GM10847 (cell line): ENCODE data around the gene INHBC.
A peak's percentile ranks its signal among the peaks of the same experiment; 100 is the strongest.

Experiments
- POLR2A ChIP-seq: IDR thresholded peaks from 2 replicates; pipeline ENCODE4 v1.6.1; 2011; ENCODE audit not compliant: insufficient read length; ENCODE audit errors: extremely low read depth

Gene INHBC

DNA sequence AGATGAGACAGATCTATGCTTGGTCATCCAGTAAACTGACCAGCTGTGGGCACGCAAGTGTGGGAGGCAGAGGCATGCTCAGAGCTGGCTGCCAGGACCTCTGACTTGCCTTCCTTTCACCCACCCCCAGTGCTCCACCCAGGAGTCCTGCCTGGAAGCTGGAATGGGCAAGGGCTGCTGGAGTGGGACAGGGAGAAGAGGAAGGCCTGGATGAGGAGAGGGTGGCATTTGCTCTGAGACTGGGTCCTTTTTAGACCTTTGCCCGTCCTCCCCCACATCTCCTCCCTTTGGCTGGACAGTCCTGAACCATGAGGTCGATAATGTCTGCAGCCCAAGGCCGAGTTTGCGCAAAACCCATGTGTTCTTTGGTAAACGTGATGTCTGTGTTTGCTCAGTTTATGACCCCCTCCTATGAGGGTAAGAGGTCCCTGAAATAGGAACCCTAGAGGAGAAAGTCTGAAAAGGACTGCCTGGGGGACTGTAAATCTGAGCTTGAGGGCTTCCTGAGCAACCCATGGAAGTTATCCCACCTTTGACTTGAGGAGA, 16.7 kb downstream of the INHBC start:
- TF ChIP-seq POLR2A: no peak

DNA sequence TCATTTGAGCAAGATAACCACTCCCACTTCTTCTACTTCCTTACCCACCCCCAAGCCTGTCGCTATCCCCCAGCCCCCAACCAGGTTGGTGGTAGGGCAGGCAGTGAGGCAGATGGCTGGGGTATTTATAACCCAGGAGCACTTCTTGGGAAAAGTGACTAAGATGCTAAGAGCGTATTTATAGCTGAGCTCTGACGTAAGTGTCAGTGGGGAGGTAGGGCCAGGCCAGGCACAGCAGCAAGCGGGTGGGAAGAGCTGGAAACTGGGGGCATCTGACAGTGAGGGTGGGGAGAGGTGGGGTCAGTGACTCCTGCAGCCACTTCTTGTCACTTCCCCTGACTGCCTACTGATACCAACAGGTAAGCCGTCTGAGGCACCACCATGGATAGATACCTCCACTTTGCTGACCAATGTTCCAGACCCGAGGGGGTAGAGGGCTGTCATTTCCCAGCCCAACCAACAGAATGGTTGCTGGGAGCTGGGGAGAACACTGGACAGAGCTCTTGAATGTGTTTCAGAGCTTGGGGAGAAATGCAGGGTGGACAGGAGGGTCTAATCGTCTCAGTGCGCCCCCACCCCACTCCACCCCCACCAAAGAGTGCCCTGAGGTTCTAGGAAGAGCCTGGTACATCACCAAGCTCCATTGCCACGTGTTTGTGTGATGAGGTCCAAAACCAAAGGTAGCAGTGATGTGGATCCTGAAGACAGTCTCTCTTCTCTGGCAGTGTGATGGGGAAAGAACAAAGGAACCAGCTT, 17.8 kb downstream of the INHBC start:
- TF ChIP-seq POLR2A: no peak

DNA sequence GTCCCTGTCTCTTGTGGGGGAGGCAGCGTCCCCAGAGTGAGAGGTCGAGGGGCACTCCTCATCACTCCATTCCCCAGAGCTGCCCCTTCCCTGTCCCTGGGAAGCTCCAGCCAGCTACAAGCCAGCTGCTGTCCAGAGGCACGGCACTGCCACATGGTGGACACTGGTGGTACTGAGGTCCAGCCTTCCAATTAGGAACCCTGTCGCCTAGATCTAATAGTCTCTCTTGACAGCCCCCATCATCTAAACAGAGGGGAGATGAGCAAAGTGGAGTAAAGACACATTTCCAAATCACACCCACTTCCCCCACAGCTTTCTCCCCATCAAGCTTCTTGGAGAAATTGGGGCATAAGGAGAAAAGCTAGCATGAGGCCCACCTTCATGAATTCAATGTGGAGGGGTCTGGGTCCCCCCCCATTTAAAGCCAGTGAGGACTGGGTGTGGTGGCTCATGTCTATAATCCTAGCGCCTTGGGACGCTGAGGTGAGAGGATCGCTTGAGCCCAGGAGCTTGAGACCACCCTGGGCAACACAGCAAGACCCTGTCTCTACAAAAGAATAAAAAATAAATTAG, 18.4 kb downstream of the INHBC start:
- TF ChIP-seq POLR2A: no peak

DNA sequence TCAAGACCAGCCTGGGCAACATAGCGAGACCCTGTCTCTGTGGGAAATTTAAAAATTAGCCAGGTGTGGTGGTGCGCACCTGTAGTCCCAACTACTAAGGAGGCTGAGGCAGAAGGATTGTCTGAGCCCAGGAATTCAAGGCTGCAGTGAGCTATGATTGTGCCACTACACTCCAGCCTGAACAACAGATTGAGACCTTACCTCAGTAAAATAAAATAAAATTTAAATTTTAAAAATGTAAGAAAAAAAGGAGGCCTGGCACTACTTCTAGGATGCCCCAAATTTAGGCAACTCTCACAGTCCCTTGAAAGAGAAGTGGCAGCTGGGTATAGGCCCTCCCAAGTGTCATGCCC, 19.6 kb downstream of the INHBC start:
- TF ChIP-seq POLR2A: no peak

DNA sequence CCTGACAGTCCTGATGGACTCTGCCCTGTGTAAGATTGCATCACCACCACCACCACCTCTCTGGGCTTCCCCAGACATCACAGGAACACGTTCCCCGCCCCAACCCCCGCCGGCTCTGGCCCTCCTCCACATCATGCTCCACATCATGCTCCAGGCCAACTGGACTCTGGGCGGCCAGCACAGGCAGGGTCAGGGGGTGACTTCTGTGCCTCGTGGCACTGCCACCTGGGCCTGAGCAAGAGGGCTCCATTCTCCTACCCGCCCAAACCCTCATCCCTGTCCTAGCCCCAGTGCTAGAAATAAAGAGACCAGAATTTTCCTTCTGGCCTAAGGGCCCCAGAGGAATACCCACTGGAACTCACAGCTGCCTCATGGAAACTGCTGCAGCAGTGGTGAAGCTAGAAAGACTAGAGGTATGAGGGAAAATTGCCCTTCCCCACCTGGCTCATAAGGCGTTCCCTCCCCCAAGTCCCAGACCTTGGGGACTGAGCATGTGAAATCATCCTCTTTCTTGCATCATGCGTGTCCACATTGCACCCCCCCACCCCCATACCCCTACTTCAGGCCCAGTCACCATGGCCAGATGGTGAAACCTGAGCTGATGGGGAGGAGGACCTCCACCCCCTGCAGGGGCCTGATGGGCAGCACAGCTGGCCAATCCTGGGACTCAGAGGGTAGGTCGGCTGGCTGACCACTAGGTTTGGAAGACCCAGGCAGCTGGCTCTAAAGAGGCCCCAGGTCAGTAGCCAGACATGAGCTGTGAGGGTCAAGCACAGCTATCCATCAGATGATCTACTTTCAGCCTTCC, 20.2 kb downstream of the INHBC start, which contains the start of gene INHBE:
TSS of gene INHBE (plus strand) at position 742 of the 808 bp plus-strand sequence. CDS start 230 bp downstream, outside the sequence.
- no peak for TF ChIP-seq POLR2A

DNA sequence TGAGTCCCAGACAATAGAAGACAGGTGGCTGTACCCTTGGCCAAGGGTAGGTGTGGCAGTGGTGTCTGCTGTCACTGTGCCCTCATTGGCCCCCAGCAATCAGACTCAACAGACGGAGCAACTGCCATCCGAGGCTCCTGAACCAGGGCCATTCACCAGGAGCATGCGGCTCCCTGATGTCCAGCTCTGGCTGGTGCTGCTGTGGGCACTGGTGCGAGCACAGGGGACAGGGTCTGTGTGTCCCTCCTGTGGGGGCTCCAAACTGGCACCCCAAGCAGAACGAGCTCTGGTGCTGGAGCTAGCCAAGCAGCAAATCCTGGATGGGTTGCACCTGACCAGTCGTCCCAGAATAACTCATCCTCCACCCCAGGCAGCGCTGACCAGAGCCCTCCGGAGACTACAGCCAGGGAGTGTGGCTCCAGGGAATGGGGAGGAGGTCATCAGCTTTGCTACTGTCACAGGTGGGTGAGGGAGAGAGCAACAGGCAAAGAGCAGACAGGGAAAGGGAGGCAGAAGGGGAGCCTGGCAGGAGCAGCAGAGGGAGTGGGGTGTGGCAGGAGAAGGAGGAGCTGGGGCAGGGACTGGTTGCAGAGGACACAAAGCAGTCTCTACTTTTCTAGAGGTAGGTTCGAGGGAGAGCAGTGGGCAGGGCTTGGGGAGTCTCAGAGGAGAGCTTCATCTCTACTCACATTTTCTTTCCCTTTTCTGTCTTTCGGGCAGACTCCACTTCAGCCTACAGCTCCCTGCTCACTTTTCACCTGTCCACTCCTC, 21.0 kb downstream of the INHBC start:
- no peak for TF ChIP-seq POLR2A

DNA sequence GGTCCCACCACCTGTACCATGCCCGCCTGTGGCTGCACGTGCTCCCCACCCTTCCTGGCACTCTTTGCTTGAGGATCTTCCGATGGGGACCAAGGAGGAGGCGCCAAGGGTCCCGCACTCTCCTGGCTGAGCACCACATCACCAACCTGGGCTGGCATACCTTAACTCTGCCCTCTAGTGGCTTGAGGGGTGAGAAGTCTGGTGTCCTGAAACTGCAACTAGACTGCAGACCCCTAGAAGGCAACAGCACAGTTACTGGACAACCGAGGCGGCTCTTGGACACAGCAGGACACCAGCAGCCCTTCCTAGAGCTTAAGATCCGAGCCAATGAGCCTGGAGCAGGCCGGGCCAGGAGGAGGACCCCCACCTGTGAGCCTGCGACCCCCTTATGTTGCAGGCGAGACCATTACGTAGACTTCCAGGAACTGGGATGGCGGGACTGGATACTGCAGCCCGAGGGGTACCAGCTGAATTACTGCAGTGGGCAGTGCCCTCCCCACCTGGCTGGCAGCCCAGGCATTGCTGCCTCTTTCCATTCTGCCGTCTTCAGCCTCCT, 21.6 kb downstream of the INHBC start:
- no peak for TF ChIP-seq POLR2A

DNA sequence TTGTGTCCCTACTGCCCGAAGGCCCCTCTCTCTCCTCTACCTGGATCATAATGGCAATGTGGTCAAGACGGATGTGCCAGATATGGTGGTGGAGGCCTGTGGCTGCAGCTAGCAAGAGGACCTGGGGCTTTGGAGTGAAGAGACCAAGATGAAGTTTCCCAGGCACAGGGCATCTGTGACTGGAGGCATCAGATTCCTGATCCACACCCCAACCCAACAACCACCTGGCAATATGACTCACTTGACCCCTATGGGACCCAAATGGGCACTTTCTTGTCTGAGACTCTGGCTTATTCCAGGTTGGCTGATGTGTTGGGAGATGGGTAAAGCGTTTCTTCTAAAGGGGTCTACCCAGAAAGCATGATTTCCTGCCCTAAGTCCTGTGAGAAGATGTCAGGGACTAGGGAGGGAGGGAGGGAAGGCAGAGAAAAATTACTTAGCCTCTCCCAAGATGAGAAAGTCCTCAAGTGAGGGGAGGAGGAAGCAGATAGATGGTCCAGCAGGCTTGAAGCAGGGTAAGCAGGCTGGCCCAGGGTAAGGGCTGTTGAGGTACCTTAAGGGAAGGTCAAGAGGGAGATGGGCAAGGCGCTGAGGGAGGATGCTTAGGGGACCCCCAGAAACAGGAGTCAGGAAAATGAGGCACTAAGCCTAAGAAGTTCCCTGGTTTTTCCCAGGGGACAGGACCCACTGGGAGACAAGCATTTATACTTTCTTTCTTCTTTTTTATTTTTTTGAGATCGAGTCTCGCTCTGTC, 22.3 kb downstream of the INHBC start:
- no peak for TF ChIP-seq POLR2A

DNA sequence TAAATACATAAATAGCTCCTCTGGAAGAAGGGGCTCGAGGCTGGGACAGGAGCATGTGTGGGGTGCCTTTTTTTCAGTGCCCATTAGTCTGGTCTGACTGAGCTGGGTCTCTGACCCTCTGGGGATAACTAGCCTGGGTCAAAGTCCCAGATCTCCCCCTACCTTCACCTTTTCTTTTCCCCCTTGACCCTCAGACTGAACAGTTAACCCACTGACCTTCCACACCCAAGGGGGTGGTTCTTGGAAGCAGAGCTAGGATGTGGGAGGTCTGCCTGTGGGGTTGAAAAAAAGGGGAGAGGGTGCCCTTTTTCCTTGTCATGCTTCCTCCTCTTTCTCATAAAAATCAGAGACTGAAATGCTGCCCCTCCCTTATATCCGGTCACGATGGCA, 24.1 kb downstream of the INHBC start:
- TF ChIP-seq POLR2A: no peak

DNA sequence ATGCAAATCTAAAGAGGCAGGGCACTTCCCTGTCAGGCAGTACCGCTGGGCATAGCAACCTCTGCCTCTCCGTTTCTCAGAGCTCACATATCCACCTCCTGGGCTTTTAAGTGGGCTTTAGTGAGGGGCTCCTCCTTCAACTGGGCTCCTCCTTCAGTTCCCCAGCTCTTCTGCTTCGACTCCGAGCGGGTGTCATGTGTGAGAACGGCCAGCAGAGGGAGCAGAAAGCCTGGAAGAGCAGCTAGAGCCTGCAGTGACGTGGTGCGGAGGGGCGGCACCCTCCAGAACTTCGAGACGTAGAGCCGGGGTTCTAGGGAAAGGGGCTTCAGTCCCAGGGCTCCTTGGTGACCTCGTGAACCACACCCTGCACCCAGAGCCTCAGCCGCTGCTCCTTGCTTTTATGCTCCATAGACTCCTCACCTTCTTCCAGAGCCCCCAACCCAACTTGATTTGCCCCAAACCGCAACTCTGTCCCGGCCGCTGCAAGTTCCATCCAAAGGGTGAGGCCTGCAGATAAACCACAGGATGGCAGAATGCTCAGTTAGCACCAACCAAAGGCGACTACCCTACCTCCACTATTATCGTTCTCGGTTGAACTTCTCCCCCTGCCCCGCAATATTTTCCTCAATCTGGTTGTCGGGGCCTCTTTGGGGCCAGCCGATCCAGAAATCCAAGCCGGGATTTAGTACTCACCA, 24.6 kb downstream of the INHBC start:
- TF ChIP-seq POLR2A: peak; percentile 5

DNA sequence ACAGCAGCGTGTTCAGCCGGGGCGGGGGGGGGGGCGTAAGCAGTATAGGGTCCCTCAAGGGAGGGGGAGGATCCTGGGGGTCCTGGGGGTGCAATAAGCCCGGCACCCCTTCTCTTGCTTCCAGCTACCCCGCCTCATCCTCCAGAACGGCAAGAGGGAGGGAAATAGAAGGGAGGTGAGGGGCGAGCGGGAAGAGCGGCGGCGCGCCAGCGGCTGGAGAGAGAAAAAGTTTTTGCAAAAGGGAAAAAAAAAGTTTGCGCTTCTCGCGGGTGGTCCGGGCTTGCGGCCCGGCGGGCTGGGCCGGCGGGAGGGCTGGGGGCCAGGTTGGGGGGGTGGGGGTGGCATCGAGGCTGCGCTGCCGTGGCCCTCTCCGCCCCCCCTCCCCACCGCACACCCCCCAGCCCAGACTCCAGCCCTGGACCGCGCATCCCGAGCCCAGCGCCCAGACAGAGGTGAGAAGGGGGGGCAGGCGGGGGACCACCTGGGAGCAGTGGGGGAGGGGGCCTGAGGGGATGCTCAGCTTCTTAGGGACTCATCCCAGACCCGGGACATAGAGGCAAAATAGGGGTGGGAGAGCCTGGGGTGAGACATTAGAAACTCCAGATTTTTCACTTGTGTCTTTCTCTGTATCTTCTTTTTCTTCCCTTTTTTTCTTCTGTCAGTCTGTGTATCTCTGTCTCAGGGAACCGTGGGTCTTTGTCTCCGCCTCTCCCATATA, 25.3 kb downstream of the INHBC start, which contains the start of gene GLI1:
TSS of gene GLI1 (plus strand) at position 36 of the 718 bp plus-strand sequence. CDS start 3,907 bp downstream, outside the sequence.
- no peak for TF ChIP-seq POLR2A

DNA sequence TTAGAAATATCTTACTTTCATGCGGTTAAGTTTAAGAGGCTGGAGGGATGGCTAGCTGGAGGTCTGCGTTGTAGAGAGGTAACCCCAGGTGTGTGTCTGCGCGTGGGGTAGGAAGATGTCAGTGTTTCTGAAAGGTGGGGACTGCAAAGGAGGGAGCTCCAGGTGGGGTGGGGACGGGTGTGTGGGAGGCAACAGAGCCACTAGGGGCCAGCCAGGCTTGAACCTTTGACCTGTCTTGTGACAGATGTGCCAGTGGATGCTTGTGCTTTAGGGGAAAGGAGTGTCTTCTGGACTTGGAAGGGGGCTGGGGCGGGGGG, 25.8 kb downstream of the INHBC start:
- no peak for TF ChIP-seq POLR2A

DNA sequence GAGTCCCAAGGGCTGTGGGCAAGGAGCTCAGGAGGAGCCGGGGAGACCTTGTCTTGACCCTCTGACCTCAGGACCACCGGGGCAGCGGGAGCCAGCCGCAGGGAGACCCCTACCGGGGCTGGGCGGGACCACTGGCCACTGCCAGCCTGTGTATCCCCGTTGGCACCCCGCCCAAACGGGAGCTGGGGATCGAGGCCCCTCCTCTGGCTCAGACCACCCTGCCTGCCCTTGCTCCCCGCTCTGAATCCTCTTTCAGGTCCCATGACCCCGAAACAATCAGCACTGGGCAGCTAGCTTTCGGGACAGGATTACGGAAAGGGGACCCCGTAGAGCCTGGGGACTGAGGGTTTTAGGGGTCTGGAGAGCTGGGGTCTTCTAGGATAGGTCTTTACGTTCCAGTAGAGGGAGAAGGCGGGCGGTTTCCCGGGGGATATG, 26.3 kb downstream of the INHBC start:
- no peak for TF ChIP-seq POLR2A
